ENCODE results near the gene NOD2. TPM values are rescaled to one million over a fixed set of nuclear protein-coding genes. Genes with fewer than 3 reads are reported as not detected.
A peak's percentile ranks its signal among the peaks of the same experiment; 100 is the strongest.

Gene NOD2
- total RNA-seq, 1 experiment from 2014 or later, result 0.11 TPM

- TF ChIP-seq ZSCAN18 (CRISPR knock-in tag; IDR thresholded peaks at IDR 0.05) (no peak), ETV6 (CRISPR knock-in tag; IDR thresholded peaks at IDR 0.05) (no peak), GRHL2 (CRISPR knock-in tag; IDR thresholded peaks at IDR 0.05; ENCODE audit: insufficient replicate concordance, severe bottlenecking) (no peak), ZNF317 (CRISPR knock-in tag; IDR thresholded peaks at IDR 0.05; ENCODE audit: borderline replicate concordance, low read depth) (no peak), ZNF425 (CRISPR knock-in tag; conservative IDR thresholded peaks at IDR 0.05) (no peak), OVOL2 (CRISPR knock-in tag; IDR thresholded peaks at IDR 0.05; ENCODE audit: borderline replicate concordance) (no peak), TEAD1 (CRISPR knock-in tag; IDR thresholded peaks at IDR 0.05) (no peak), GABPB1 (CRISPR knock-in tag; IDR thresholded peaks at IDR 0.05) (no peak), JUN (CRISPR knock-in tag; IDR thresholded peaks at IDR 0.05) (no peak), CDX4 (CRISPR knock-in tag; IDR thresholded peaks at IDR 0.05; ENCODE audit: borderline replicate concordance) (no peak), HMGA2 (CRISPR knock-in tag; IDR thresholded peaks at IDR 0.05) (no peak)
These were observed 31.0 kb upstream of the NOD2 start (continued) for GRCh38 chr16:50662306-50662940.

- H3K27ac Mint-ChIP-seq, result no peak overlapping the region
- ChIA-PET CTCF (interaction anchor here (0.9 to 6.5 kb wide), 9 partner anchors 13 to 639 kb away, joined by 3 to 145 read pairs (median 5); partner anchors contain the start of gene CNEP1R1), POLR2A (interaction anchor here (0.7 kb wide), 1 partner anchor 70 kb away, joined by 4 read pairs; no protein-coding TSS in a partner anchor)
- no peak for TF ChIP-seq PREB (CRISPR knock-in tag; IDR thresholded peaks at IDR 0.05; ENCODE audit: borderline replicate concordance)
- TF ChIP-seq EMX1 (CRISPR knock-in tag; IDR thresholded peaks at IDR 0.05), result no peak
- no peak for TF ChIP-seq ZNF416 (CRISPR knock-in tag; IDR thresholded peaks at IDR 0.05)
- TF ChIP-seq MLX (CRISPR knock-in tag; IDR thresholded peaks at IDR 0.05), result no peak
- TF ChIP-seq ZNF121 (CRISPR knock-in tag; IDR thresholded peaks at IDR 0.05), result no peak
- TF ChIP-seq ATF1 (CRISPR knock-in tag; IDR thresholded peaks at IDR 0.05), result no peak
- no peak for TF ChIP-seq NFE2L1 (CRISPR knock-in tag; IDR thresholded peaks at IDR 0.05)
- TF ChIP-seq KAT7 (CRISPR knock-in tag; IDR thresholded peaks at IDR 0.05; ENCODE audit: borderline replicate concordance), result no peak
- no peak for TF ChIP-seq HMGA2 (CRISPR knock-in tag; IDR thresholded peaks at IDR 0.05)
- no peak for TF ChIP-seq TEAD1 (CRISPR knock-in tag; IDR thresholded peaks at IDR 0.05)
- no peak for DNase-seq (ENCODE audit: low spot score)
- H3K9me3 Mint-ChIP-seq, result peaks cover 15% of the 10 kb centered on the region
- H3K27me3 Mint-ChIP-seq (ENCODE audit: low read depth), result peaks cover 5% of the 10 kb centered on the region
- H3K4me3 Mint-ChIP-seq, result peak overlapping the region; percentile 70; the same call in 1 of the 2 replicates
- H3K36me3 Mint-ChIP-seq, result no peaks in the 10 kb centered on the region
- peaks cover 16% of the 10 kb centered on the region for H3K4me1 Mint-ChIP-seq
- no peak for ATAC-seq
These were observed 29.1 kb upstream of the NOD2 start for GRCh38 chr16:50664270-50664669.
